ENCODE results near the gene PROB1.

PROB1 gene

DNA sequence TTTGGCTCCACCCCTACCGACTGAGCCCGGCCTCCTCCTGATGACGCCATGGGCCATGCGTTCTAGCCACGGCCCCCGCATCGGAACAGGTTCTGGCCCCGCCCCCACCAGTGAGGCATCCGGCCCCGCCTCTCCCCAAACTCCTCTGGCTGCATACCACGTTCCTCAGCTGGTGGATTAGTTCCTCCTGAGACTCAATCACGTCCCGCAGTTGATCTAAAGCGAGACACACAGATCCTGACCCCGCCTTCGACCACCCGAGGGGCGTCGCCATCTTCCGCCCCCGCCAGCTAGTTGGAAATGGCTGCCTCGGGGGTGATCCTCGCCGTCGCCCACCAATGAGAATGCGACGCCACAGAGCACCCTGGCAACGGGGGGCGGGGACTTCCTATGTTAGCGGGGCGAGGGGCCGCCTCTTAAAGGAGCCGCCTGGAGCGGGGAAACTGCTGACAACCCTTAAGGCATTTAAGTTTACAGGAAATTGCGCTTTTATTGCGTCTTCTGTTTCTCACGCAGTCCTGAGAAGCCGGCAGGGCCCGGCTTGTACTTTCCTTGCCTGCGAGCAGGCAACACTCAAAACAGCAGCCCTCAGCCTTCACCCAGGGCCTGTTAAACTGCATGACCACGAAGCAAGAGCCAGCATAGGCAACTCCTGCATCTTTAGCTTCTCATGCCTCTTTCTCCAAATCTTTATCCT is 9.0 kb upstream of the PROB1 start, which contains the start of gene SPATA24:
SPATA24 (minus strand) TSS at position 303 of the 697 bp plus-strand sequence; CDS start at position 274, 29 bp downstream.
- Histone ChIP-seq H2BK5ac (ENCODE audit: low read depth, low read length, poor library complexity, severe bottlenecking) (no peak within 1 kb of the TSS), H3K9me3 (ENCODE audit: control insufficient read depth, low read length) (no peaks in the 10 kb centered on the region), H3K9ac (ENCODE audit: low read length) (peak within 1 kb of the TSS; percentile 90), H4K8ac (ENCODE audit: low read length) (peak within 1 kb of the TSS; percentile 59), H3K23ac (ENCODE audit: low read length in 2 of 2) (no peak within 1 kb of the TSS), H2BK12ac (ENCODE audit: low read length in 2 of 2) (peak within 1 kb of the TSS in 1 of 2 experiments; percentile 37), H3K27me3 (ENCODE audit: control insufficient read depth in 1 of 2, insufficient read depth in 1 of 2, low read length in 2 of 2) (no peaks in the 10 kb centered on the region), H2BK15ac (ENCODE audit: low read depth, poor library complexity, severe bottlenecking) (no peak within 1 kb of the TSS), H2BK120ac (ENCODE audit: low read depth, low read length) (peak within 1 kb of the TSS; percentile 68), H3K4ac (ENCODE audit: low read depth in 1 of 2, low read length in 2 of 2) (peak within 1 kb of the TSS in 1 of 2 experiments; percentile 81), H3K4me3 (ENCODE audit: insufficient read depth in 1 of 2, low read depth in 1 of 2, low read length in 2 of 2) (peak within 1 kb of the TSS; percentile 65 to 83), H2AFZ (ENCODE audit: low read depth, low read length) (no peak within 1 kb of the TSS), H3K4me1 (ENCODE audit: control insufficient read depth, insufficient read depth, low read depth, low read length) (peaks cover 7% of the 10 kb centered on the region), H2AK5ac (ENCODE audit: low read length, severe bottlenecking) (peak within 1 kb of the TSS; percentile 36), H3K18ac (ENCODE audit: low read depth in 1 of 2, low read length in 2 of 2) (peak within 1 kb of the TSS; percentile 52 to 86), H4K91ac (ENCODE audit: low read length) (no peak within 1 kb of the TSS), H3K4me2 (ENCODE audit: low read length, poor library complexity, severe bottlenecking) (peak within 1 kb of the TSS; percentile 71), H3K36me3 (ENCODE audit: control insufficient read depth in 1 of 2, insufficient read depth in 2 of 2, low read depth in 1 of 2, low read length in 2 of 2) (peaks cover 7 to 18% of the 10 kb centered on the region in 2 experiments), H3K79me1 (replicated peaks; ENCODE audit: low read length, poor library complexity, severe bottlenecking) (peaks cover 7% of the 10 kb centered on the region), H3K14ac (ENCODE audit: low read length in 2 of 2) (peak within 1 kb of the TSS in 1 of 2 experiments; percentile 44), H3K27ac (ENCODE audit: low read length, poor library complexity, severe bottlenecking) (peak within 1 kb of the TSS; percentile 96)
- WGBS: under 1% methylated on average over 41 of the region's 41 CpGs
- peak; percentile 99 for DNase-seq

DNA sequence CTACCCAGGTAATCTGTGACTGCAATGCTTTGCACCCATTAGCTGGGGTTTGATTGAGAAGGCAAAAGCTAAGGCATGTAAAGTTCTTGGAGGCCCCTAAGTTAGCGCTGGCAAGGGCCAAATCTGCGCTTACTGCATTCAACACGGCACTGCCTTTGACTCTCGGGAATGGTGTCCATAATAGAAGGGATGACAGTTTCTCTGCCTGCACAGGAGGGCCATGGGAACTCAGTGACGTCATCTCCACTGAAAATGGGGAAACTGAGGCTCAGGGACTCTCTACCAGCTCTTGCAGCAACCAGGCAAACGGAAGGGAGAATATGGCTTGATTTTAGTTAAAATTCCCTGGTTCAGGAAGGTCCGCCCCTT is 8.5 kb upstream of the PROB1 start:
- DNase-seq: no peak
- Histone ChIP-seq H3K4ac (ENCODE audit: low read depth in 1 of 2, low read length in 2 of 2) (peak overlapping the region in 1 of 2 experiments; percentile 42), H3K27ac (ENCODE audit: low read length, poor library complexity, severe bottlenecking) (peak overlapping the region; percentile 96), H3K36me3 (ENCODE audit: control insufficient read depth in 1 of 2, insufficient read depth in 2 of 2, low read depth in 1 of 2, low read length in 2 of 2) (peaks cover 7 to 18% of the 10 kb centered on the region in 2 experiments), H2BK15ac (ENCODE audit: low read depth, poor library complexity, severe bottlenecking) (no peak overlapping the region), H3K4me3 (ENCODE audit: insufficient read depth in 1 of 2, low read depth in 1 of 2, low read length in 2 of 2) (peak overlapping the region; percentile 65 to 83), H3K9me3 (ENCODE audit: control insufficient read depth, low read length) (no peaks in the 10 kb centered on the region), H3K27me3 (ENCODE audit: control insufficient read depth in 1 of 2, insufficient read depth in 1 of 2, low read length in 2 of 2) (no peaks in the 10 kb centered on the region), H2BK5ac (ENCODE audit: low read depth, low read length, poor library complexity, severe bottlenecking) (no peak overlapping the region), H3K4me1 (ENCODE audit: control insufficient read depth, insufficient read depth, low read depth, low read length) (peaks cover 7% of the 10 kb centered on the region), H2AFZ (ENCODE audit: low read depth, low read length) (no peak overlapping the region), H3K23ac (ENCODE audit: low read length in 2 of 2) (no peak overlapping the region), H2BK120ac (ENCODE audit: low read depth, low read length) (no peak overlapping the region), H3K18ac (ENCODE audit: low read depth in 1 of 2, low read length in 2 of 2) (peak overlapping the region; percentile 11 to 86), H3K79me1 (replicated peaks; ENCODE audit: low read length, poor library complexity, severe bottlenecking) (peaks cover 7% of the 10 kb centered on the region), H3K4me2 (ENCODE audit: low read length, poor library complexity, severe bottlenecking) (peak overlapping the region; percentile 71), H3K14ac (ENCODE audit: low read length in 2 of 2) (peak overlapping the region in 1 of 2 experiments; percentile 44), H4K91ac (ENCODE audit: low read length) (no peak overlapping the region), H2BK12ac (ENCODE audit: low read length in 2 of 2) (no peak overlapping the region), H4K8ac (ENCODE audit: low read length) (peak overlapping the region; percentile 59), H3K9ac (ENCODE audit: low read length) (peak overlapping the region; percentile 90), H2AK5ac (ENCODE audit: low read length, severe bottlenecking) (peak overlapping the region; percentile 36)
- WGBS: 46% methylated on average over 7 of the region's 7 CpGs

DNA sequence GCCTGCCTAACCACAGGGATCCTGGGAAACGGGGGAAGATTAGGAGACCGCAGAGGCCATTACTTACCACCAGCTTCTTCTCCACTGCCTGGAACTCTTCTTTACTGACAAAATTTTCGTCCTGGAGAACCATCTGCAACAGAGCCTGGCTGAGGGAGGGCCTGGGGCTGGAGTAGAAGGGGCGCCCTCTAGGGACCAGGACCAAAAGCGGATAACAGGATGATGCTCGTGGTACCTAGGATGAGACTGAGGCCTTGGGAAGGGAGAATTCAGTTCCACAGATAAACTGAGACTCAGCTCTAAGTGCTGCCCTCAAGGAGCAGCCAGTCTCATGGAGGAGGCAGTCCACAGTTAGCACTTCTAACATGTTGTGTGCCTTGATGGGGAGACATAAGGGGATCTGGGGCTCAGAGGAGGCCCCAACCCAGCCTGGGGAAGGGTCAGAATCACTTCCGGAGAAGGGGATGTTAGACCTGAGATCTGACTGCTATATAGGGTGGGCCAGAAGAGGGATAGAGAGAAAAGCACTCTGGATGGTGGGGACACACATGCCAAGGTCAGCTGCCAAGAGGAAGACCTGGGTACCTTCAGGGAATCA is 7.8 kb upstream of the PROB1 start:
- Histone ChIP-seq H3K79me1 (replicated peaks; ENCODE audit: low read length, poor library complexity, severe bottlenecking) (peaks cover 7% of the 10 kb centered on the region), H3K4me2 (ENCODE audit: low read length, poor library complexity, severe bottlenecking) (no peak overlapping the region), H3K4me1 (ENCODE audit: control insufficient read depth, insufficient read depth, low read depth, low read length) (peaks cover 7% of the 10 kb centered on the region), H2AK5ac (ENCODE audit: low read length, severe bottlenecking) (no peak overlapping the region), H3K9me3 (ENCODE audit: control insufficient read depth, low read length) (no peaks in the 10 kb centered on the region), H2AFZ (ENCODE audit: low read depth, low read length) (no peak overlapping the region), H2BK15ac (ENCODE audit: low read depth, poor library complexity, severe bottlenecking) (peak overlapping the region; percentile 80), H3K27ac (ENCODE audit: low read length, poor library complexity, severe bottlenecking) (no peak overlapping the region), H3K36me3 (ENCODE audit: control insufficient read depth in 1 of 2, insufficient read depth in 2 of 2, low read depth in 1 of 2, low read length in 2 of 2) (peaks cover 7 to 18% of the 10 kb centered on the region in 2 experiments), H3K14ac (ENCODE audit: low read length in 2 of 2) (no peak overlapping the region), H3K9ac (ENCODE audit: low read length) (peak overlapping the region; percentile 90), H3K18ac (ENCODE audit: low read depth in 1 of 2, low read length in 2 of 2) (no peak overlapping the region), H2BK12ac (ENCODE audit: low read length in 2 of 2) (no peak overlapping the region), H3K27me3 (ENCODE audit: control insufficient read depth in 1 of 2, insufficient read depth in 1 of 2, low read length in 2 of 2) (no peaks in the 10 kb centered on the region), H4K91ac (ENCODE audit: low read length) (no peak overlapping the region), H2BK120ac (ENCODE audit: low read depth, low read length) (no peak overlapping the region), H3K4me3 (ENCODE audit: insufficient read depth in 1 of 2, low read depth in 1 of 2, low read length in 2 of 2) (peak overlapping the region in 1 of 2 experiments; percentile 83), H2BK5ac (ENCODE audit: low read depth, low read length, poor library complexity, severe bottlenecking) (no peak overlapping the region), H4K8ac (ENCODE audit: low read length) (no peak overlapping the region), H3K4ac (ENCODE audit: low read depth in 1 of 2, low read length in 2 of 2) (no peak overlapping the region), H3K23ac (ENCODE audit: low read length in 2 of 2) (no peak overlapping the region)
- 75% methylated on average over 7 of the region's 7 CpGs for WGBS
- DNase-seq: peak; percentile 26

DNA sequence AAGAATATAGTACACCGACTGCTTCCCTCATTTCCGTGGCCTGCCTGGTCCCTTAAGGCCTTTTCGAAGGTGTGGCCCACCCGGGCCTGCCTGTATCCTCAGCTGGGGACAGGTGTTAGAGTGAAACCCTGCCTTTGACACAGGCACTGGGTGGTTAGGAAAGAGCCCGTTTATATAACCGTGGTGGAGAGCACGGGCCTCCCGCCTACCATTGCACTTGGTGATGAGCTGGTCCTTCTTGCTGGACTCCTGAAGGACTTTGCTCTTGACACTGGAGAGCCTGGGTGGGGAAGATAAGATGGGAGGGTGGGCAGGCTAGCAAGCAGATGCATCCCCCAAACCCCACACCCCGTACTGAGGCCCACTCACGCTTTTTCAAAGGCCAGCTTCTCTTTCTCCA is 6.6 kb upstream of the PROB1 start:
- no peak overlapping the region for H3K9ac ChIP-seq (ENCODE audit: low read length)
- no peak overlapping the region for H2AFZ ChIP-seq (ENCODE audit: low read depth, low read length)
- H3K14ac ChIP-seq (ENCODE audit: low read length in 2 of 2): no peak overlapping the region
- no peak overlapping the region for H2BK5ac ChIP-seq (ENCODE audit: low read depth, low read length, poor library complexity, severe bottlenecking)
- peaks cover 7% of the 10 kb centered on the region for H3K4me1 ChIP-seq (ENCODE audit: control insufficient read depth, insufficient read depth, low read depth, low read length)
- no peak overlapping the region for H2BK12ac ChIP-seq (ENCODE audit: low read length in 2 of 2)
- no peak overlapping the region for H4K8ac ChIP-seq (ENCODE audit: low read length)
- peaks cover 7% of the 10 kb centered on the region for H3K79me1 ChIP-seq (replicated peaks; ENCODE audit: low read length, poor library complexity, severe bottlenecking)
- H3K27me3 ChIP-seq (ENCODE audit: control insufficient read depth in 1 of 2, insufficient read depth in 1 of 2, low read length in 2 of 2): no peaks in the 10 kb centered on the region
- no peak overlapping the region for H3K23ac ChIP-seq (ENCODE audit: low read length in 2 of 2)
- WGBS: 96% methylated on average over 8 of the region's 10 CpGs
- no peak overlapping the region for H2AK5ac ChIP-seq (ENCODE audit: low read length, severe bottlenecking)
- no peak overlapping the region for H4K91ac ChIP-seq (ENCODE audit: low read length)
- H3K27ac ChIP-seq (ENCODE audit: low read length, poor library complexity, severe bottlenecking): no peak overlapping the region
- no peak overlapping the region for H2BK15ac ChIP-seq (ENCODE audit: low read depth, poor library complexity, severe bottlenecking)
- no peak overlapping the region for H3K4me2 ChIP-seq (ENCODE audit: low read length, poor library complexity, severe bottlenecking)
- DNase-seq: no peak
- H3K36me3 ChIP-seq (ENCODE audit: control insufficient read depth in 1 of 2, insufficient read depth in 2 of 2, low read depth in 1 of 2, low read length in 2 of 2): peaks cover 7 to 20% of the 10 kb centered on the region in 2 experiments
- H3K4me3 ChIP-seq (ENCODE audit: insufficient read depth in 1 of 2, low read depth in 1 of 2, low read length in 2 of 2): no peak overlapping the region
- no peak overlapping the region for H2BK120ac ChIP-seq (ENCODE audit: low read depth, low read length)
- H3K18ac ChIP-seq (ENCODE audit: low read depth in 1 of 2, low read length in 2 of 2): no peak overlapping the region
- no peaks in the 10 kb centered on the region for H3K9me3 ChIP-seq (ENCODE audit: control insufficient read depth, low read length)
- H3K4ac ChIP-seq (ENCODE audit: low read depth in 1 of 2, low read length in 2 of 2): no peak overlapping the region

Data from mesenchymal stem cell (in vitro differentiated cells and primary cell).